GM12872 (cell line): ENCODE measurements around the gene COPG1.

Experiments
- CTCF ChIP-seq: IDR thresholded peaks from 3 replicates; pipeline ENCODE4 v1.5.1; 2011; ENCODE audit warnings: low read depth, mild to moderate bottlenecking, low read length, moderate library complexity; ENCODE audit not compliant: insufficient read depth

Gene COPG1

DNA sequence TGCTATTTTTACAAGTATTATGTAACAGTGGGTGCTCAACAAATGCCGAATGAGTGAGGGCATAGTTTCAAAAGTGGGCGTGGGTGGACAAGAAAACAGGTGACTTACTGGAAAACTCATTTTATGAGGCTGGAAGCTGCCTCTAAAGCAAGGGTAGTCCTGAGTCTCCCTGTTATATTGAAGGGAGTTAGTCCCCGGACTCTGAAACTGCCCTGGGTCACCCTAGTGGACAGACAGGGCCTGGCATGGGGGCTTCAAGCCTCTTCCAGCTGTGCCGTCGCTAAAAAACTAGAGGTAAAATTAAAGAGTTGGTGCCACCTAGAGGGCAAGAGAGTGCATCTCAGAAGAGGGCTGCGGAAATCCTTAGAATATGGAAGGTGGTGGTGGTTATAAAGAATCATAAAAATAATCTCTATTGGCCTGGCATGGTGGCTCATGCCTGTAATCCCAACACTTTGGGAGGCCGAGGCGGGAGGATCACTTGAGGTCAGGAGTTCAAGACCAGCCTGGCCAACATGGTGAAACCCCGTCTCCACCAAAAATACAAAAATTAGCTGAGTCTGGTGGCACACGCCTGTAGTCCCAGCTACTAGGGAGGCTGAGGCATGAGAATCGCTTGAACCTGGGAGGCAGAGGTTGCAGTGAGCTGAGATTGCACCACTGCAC lies 3.6 kb upstream of the COPG1 start:
- peak; percentile 88 for TF ChIP-seq CTCF

GRCh38 chr3:129246636-129247035 lies 2.8 kb upstream of the COPG1 start:
- TF ChIP-seq CTCF, result no peak

DNA sequence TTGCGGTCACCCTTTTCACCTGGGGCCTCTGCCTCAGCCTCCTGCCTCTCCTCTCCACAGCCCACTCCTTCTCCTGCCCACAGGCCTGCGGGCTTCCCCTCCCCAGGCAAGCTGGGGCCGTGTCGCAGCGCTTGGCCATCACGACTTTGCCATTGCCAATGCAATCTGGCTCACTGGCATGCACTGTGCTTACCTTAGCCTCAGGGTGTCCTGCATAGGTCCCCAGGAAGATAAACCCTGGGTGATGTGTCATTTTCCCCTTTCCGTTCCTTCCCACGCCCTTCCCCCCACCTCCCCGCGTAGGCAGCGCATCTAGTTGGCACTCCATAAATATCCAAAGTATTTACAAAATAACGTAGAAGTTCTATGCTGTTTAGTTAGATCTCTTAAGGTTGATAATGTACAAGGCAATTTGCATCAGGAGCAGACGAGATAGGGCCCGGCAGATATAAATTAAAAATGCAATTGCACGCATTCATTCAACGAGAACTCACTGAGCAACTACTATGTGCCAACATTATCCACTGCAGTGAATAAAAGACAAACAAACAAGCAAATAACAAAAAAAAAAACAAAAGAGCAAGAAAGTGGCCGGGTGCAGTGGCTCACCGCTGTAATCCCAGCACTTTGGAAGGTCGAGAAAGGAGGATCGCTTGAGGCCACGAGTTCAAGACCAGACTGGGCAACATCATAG lies 973 bp upstream of the COPG1 start:
- no peak for TF ChIP-seq CTCF

GRCh38 chr3:129252748-129253147 lies 3.3 kb downstream of the COPG1 start:
- TF ChIP-seq CTCF, result no peak

DNA sequence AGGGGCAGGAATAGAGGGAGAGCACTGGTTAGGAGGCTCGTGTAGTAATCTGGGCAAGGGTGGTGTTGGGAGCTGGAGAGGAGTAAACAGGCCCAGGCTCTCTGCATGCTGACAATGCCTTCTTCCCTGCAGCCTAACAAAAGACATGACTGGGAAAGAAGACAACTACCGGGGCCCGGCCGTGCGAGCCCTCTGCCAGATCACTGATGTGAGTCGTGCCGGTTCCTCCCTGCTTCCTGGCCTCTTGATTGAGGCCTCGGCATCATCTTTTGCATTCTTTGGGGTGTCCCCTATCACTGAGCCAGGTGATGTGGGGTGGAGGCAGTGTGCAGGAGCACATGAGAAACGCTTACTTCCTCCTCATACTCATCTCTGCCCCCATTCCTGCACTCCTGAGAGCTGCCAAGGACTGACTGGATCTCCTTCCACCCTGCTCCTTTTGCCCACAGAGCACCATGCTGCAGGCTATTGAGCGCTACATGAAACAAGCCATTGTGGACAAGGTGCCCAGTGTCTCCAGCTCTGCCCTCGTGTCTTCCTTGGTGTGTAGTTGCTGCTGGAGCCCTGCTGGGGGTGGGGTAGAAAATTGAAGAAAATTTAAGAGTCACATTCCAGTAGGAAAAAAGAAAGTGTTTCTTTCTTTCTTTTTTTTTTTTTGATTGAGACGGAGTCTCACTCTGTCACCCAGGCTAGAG lies 5.3 kb downstream of the COPG1 start:
- TF ChIP-seq CTCF, result no peak

DNA sequence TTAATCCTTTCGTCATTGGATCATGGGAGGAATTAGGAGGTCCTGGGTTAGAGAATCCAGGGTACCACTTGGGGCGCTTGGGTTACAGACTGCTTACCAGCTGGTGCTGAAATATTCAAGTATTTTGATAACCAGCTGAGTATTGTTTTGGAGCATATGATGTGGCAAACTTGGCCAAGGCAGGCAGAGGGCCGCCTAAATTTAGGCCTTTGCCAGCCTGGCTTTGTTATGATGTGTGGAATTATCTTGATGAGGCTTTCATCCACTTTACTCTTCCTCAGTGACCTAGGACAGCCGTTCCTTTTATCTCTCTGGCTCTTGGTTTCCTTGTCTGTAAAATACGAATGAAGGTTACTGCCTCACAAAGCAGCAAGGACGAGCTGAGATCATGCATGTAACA lies 6.9 kb downstream of the COPG1 start:
- no peak for TF ChIP-seq CTCF

DNA sequence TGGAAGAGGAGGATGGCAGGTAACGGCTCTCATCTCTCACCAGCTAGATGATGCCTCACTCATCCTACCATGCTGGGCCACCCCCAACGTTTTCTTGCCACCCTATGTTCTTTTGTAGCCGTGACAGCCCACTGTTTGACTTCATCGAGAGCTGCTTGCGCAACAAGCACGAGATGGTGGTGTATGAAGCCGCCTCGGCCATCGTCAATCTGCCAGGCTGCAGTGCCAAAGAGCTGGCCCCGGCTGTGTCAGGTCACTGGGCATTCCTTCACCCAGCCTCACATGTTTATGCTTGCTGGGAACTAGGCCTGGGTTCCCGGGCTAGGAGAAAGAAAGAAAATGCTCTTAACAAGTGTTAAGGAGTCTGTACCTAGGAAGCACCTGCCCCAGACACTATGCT lies 8.2 kb downstream of the COPG1 start:
- no peak for TF ChIP-seq CTCF
